ENCODE results near the gene CHD1.

DNA sequence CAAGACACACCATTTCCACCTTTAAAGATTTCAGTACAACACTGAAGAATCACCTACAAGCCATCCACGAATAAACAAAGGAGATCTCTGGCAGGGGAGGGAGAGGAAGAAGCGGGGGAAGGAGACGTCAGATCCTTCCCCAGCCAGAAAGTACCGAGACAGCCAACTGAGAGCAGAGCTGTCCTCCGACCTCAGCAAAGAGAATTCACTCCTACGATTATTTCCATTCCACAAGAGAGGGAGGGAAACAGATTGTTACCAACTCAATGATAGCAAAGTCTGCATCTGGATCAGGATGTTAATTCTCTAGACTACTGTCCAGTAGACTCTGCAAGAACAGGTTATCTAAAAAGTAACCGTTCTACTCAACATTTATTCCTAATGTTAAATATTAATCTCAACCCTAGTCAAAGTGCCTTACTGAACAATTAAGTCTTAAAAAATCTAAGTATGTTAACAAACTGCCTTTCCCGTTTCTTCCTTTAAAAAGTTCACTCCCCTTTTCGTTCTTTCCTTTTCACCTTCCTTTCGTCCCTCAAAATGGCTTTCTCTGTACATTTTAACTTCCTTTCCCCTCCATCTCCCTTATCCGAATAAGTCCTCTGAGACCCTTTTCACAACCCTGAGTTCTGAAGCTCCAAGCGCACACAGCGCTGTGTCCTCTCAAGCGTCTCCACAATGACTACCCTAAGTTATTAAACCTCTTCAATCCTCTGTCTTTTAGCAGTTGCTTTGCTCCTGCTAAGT, 1.4 kb downstream of the CHD1 start:
- TF ChIP-seq, protein P1, sequence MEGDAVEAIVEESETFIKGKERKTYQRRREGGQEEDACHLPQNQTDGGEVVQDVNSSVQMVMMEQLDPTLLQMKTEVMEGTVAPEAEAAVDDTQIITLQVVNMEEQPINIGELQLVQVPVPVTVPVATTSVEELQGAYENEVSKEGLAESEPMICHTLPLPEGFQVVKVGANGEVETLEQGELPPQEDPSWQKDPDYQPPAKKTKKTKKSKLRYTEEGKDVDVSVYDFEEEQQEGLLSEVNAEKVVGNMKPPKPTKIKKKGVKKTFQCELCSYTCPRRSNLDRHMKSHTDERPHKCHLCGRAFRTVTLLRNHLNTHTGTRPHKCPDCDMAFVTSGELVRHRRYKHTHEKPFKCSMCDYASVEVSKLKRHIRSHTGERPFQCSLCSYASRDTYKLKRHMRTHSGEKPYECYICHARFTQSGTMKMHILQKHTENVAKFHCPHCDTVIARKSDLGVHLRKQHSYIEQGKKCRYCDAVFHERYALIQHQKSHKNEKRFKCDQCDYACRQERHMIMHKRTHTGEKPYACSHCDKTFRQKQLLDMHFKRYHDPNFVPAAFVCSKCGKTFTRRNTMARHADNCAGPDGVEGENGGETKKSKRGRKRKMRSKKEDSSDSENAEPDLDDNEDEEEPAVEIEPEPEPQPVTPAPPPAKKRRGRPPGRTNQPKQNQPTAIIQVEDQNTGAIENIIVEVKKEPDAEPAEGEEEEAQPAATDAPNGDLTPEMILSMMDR (conservative IDR thresholded peaks at IDR 0.05; ENCODE audit: low read depth, low read length): no peak
- TF ChIP-seq POLR2A (IDR thresholded peaks at IDR 0.05; ENCODE audit: low read depth, low read length) (peak; percentile 80), CHD1 (IDR thresholded peaks at IDR 0.05; ENCODE audit: low read depth, low read length) (peak; percentile 72; the same call in 1 of the 2 replicates), MAFK (IDR thresholded peaks at IDR 0.05; ENCODE audit: low read depth, low read length) (no peak), CEBPB (IDR thresholded peaks at IDR 0.05; ENCODE audit: low read depth, low read length) (no peak), SMC3 (IDR thresholded peaks at IDR 0.05; ENCODE audit: low read depth, low read length) (no peak), RAD21 (IDR thresholded peaks at IDR 0.05; ENCODE audit: low read length) (no peak), USF2 (IDR thresholded peaks at IDR 0.05; ENCODE audit: low read depth, low read length) (no peak)

Data from IMR-90 (cell line).